Inflammatory macrophage (primary cell): ENCODE data around the gene HTT-AS.
A peak's percentile ranks its signal among the peaks of the same experiment; 100 is the strongest.
"Not testable (repeated sequence)": the region's sequence is repeated elsewhere in the genome, so short reads cannot be mapped to it uniquely, and the experiment has no call there.

ENCODE experiments used
- DNase-seq, 2 donors: peaks; one replicate each; pipeline ENCODE4 v3.0.0-alpha.2; 2020 to 2022

HTT-AS gene

GRCh38 chr4:3051141-3051897 lies 23.0 kb downstream of the HTT-AS start:
- not testable (repeated sequence) for DNase-seq

- peak; percentile 55 to 68 for DNase-seq
Observed at GRCh38 chr4:3047464-3048286, 26.7 kb downstream of the HTT-AS start.

- DNase-seq = no peak
Observed at GRCh38 chr4:3046623-3047022, 27.7 kb downstream of the HTT-AS start.

- DNase-seq = peak in 1 of 2 donors; percentile 28
Observed at GRCh38 chr4:3046162-3046561, 28.2 kb downstream of the HTT-AS start.

GRCh38 chr4:3044870-3045819 lies 29.2 kb downstream of the HTT-AS start:
- DNase-seq = peak; percentile 83 to 97

GRCh38 chr4:3043282-3044020 lies 30.9 kb downstream of the HTT-AS start:
- DNase-seq = peak; percentile 48 to 57

- no peak for DNase-seq
Observed at GRCh38 chr4:3042226-3042625, 32.1 kb downstream of the HTT-AS start.

GRCh38 chr4:3041192-3042142 lies 32.9 kb downstream of the HTT-AS start:
- DNase-seq = peak; percentile 61 to 78

GRCh38 chr4:3040452-3041191 lies 33.7 kb downstream of the HTT-AS start:
- no peak for DNase-seq

- DNase-seq = no peak
Observed at GRCh38 chr4:3039706-3040366, 34.5 kb downstream of the HTT-AS start.

GRCh38 chr4:3037957-3038461 lies 36.3 kb downstream of the HTT-AS start:
- no peak for DNase-seq

- DNase-seq = no peak
Observed at GRCh38 chr4:3036131-3036952, 38.0 kb downstream of the HTT-AS start.

- no peak for DNase-seq
Observed at GRCh38 chr4:3035674-3036073, 38.7 kb downstream of the HTT-AS start.

GRCh38 chr4:3035249-3035648 lies 39.1 kb downstream of the HTT-AS start:
- DNase-seq = no peak

GRCh38 chr4:3034231-3034630 lies 40.1 kb downstream of the HTT-AS start:
- DNase-seq = no peak

- no peak for DNase-seq
Observed at GRCh38 chr4:3031357-3032082, 42.8 kb downstream of the HTT-AS start.

GRCh38 chr4:3030566-3031356 lies 43.6 kb downstream of the HTT-AS start:
- no peak for DNase-seq
